Thoracic aorta (tissue), 2 donors: ENCODE data around the gene CHST15. TPM values are rescaled to one million over a fixed set of nuclear protein-coding genes. Genes with fewer than 3 reads are reported as not detected.

Experiments used
- ATAC-seq: fragments of 150-250 bp; one replicate; pipeline ENCODE4 v1.8.0; 2017; ENCODE audit warnings: low read depth; ENCODE audit not compliant: insufficient number of reproducible peaks, low FRiP score
- DNase-seq: peaks from one replicate; pipeline ENCODE4 v3.0.0-alpha.2; 2020; ENCODE audit warnings: low spot score
- H3K27ac ChIP-seq, 2 donors: fragments of 200-600 bp; sonication (generic); 1 replicate in 1 of 2; 2 replicates in 1 of 2; pipeline ENCODE4 v1.5.1; 2016; ENCODE audit warnings: mild to moderate bottlenecking in 2 of 2, moderate library complexity in 2 of 2
- H3K27me3 ChIP-seq: fragments of 200-600 bp; sonication (generic); replicated peaks from 2 replicates; pipeline ENCODE4 v1.6.0; 2016; ENCODE audit warnings: mild to moderate bottlenecking; ENCODE audit not compliant: insufficient read depth
- H3K36me3 ChIP-seq: fragments of 200-600 bp; sonication (generic); one replicate; pipeline ENCODE4 v1.5.1; 2016
- H3K4me1 ChIP-seq, 2 donors: fragments of 200-600 bp; sonication (generic); 1 replicate in 1 of 2; 2 replicates in 1 of 2; pipeline versions ENCODE4 v1.5.1 to v1.6.0; 2016; ENCODE audit warnings: low read depth in 2 of 2, mild to moderate bottlenecking in 1 of 2; ENCODE audit not compliant: control insufficient read depth in 1 of 2
- H3K4me3 ChIP-seq: fragments of 200-600 bp; sonication (generic); 2 replicates; pipeline ENCODE4 v1.5.1; 2016; ENCODE audit warnings: mild to moderate bottlenecking
- H3K9me3 ChIP-seq: fragments of 200-600 bp; sonication (generic); 2 replicates; pipeline ENCODE4 v1.5.1; 2016
- CTCF ChIP-seq: fragments of 200-600 bp; sonication (generic); IDR thresholded peaks from one replicate; pipeline ENCODE4 v1.5.1; 2019; ENCODE audit warnings: antibody characterized with exemption
- total RNA-seq, 2 donors: library from RNA; depleted of rRNA; stranded (reverse); fragments of >200 nt; gene quantifications; one replicate each; pipeline versions ENCODE4 v1.1.0 to v1.2.3, GENCODE V29; 2016

The CHST15 gene
- total RNA-seq, 2 donors from 2014 or later = 31.9 to 34.0 TPM

- Histone ChIP-seq H3K27ac (no peak overlapping the region), H3K27me3 (no peaks in the 10 kb centered on the region), H3K36me3 (peaks cover 10% of the 10 kb centered on the region), H3K4me3 (no peak overlapping the region), H3K9me3 (no peaks in the 10 kb centered on the region), H3K4me1 (no peaks in the 10 kb centered on the region)
- no peak for TF ChIP-seq CTCF
- no peak for ATAC-seq
- no peak for DNase-seq
These were observed 73.3 kb downstream of the CHST15 start for GRCh38 chr10:124019886-124020797.

GRCh38 chr10:124018886-124019525, 74.4 kb downstream of the CHST15 start:
- Histone ChIP-seq H3K4me3 (no peak overlapping the region), H3K27ac (no peak overlapping the region), H3K36me3 (peaks cover 10% of the 10 kb centered on the region), H3K4me1 (no peaks in the 10 kb centered on the region), H3K9me3 (no peaks in the 10 kb centered on the region), H3K27me3 (no peaks in the 10 kb centered on the region)
- DNase-seq (no peak), ATAC-seq (no peak)
- TF ChIP-seq CTCF = no peak

GRCh38 chr10:124017729-124018128, 75.7 kb downstream of the CHST15 start:
- H3K36me3 ChIP-seq = peaks cover 10% of the 10 kb centered on the region
- no peak for TF ChIP-seq CTCF
- no peak overlapping the region for H3K4me3 ChIP-seq
- H3K4me1 ChIP-seq = no peaks in the 10 kb centered on the region
- no peak overlapping the region for H3K27ac ChIP-seq
- H3K9me3 ChIP-seq = no peaks in the 10 kb centered on the region
- DNase-seq (no peak), ATAC-seq (no peak)
- no peaks in the 10 kb centered on the region for H3K27me3 ChIP-seq

GRCh38 chr10:124016804-124017375, 76.5 kb downstream of the CHST15 start:
- DNase-seq (no peak), ATAC-seq (no peak)
- no peak for TF ChIP-seq CTCF
- peaks cover 10% of the 10 kb centered on the region for H3K36me3 ChIP-seq
- no peaks in the 10 kb centered on the region for H3K27me3 ChIP-seq
- H3K4me1 ChIP-seq = no peaks in the 10 kb centered on the region
- no peak overlapping the region for H3K4me3 ChIP-seq
- no peak overlapping the region for H3K27ac ChIP-seq
- no peaks in the 10 kb centered on the region for H3K9me3 ChIP-seq

GRCh38 chr10:124015991-124016390, 77.4 kb downstream of the CHST15 start:
- no peak for TF ChIP-seq CTCF
- no peak for ATAC-seq
- Histone ChIP-seq H3K27ac (no peak overlapping the region), H3K4me3 (no peak overlapping the region), H3K27me3 (no peaks in the 10 kb centered on the region), H3K36me3 (peaks cover 10% of the 10 kb centered on the region), H3K9me3 (no peaks in the 10 kb centered on the region), H3K4me1 (no peaks in the 10 kb centered on the region)
- no peak for DNase-seq
